ENCODE measurements around the gene RPLP1. TPM values are rescaled to one million over a fixed set of nuclear protein-coding genes. Genes with fewer than 3 reads are reported as not detected.
"Not testable (repeated sequence)": the region's sequence is repeated elsewhere in the genome, so short reads cannot be mapped to it uniquely, and the experiment has no call there.

The RPLP1 gene
- total and polyA plus RNA-seq, 7 donors = 1,471 to 2,538 (median 1,985) TPM

DNA sequence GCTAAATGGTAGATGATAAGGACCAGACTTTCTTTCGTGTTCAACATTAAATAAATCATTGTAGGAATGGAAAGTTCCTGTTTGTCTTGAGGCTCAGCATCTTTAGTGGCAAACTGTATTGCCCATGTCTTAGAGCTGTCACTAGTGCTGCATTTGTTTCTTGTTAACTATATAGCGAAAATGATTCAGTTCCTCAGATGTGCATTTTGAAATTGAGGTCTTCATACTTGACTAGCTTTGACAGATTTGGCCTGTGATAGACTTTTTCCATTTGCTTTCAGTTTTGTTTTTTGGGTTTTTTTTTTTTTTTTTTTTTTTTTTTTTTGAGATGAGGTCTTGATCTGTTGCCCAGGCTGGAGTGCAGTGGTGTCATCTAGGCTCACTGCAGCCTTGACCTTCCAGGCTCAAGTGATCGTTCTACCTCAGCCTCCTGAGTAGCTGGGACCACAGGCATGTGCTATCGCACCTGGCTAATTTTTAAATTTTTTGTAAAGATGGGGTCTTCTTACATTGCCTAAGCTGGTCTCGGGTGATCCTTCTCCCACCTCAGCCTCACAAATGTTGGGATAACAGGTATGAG, 9.5 kb upstream of the RPLP1 start:
- intact Hi-C loops (cut with DNase I) = no loop called here
- no peak overlapping the region for H3K4me3 ChIP-seq
- H3K27me3 ChIP-seq (ENCODE audit: insufficient read depth in 3 of 3, low read length in 2 of 3) = no peaks in the 10 kb centered on the region
- ATAC-seq (no peak), DNase-seq (no peak)
- H3K9me3 ChIP-seq = no peaks in the 10 kb centered on the region
- TF ChIP-seq, protein P1, sequence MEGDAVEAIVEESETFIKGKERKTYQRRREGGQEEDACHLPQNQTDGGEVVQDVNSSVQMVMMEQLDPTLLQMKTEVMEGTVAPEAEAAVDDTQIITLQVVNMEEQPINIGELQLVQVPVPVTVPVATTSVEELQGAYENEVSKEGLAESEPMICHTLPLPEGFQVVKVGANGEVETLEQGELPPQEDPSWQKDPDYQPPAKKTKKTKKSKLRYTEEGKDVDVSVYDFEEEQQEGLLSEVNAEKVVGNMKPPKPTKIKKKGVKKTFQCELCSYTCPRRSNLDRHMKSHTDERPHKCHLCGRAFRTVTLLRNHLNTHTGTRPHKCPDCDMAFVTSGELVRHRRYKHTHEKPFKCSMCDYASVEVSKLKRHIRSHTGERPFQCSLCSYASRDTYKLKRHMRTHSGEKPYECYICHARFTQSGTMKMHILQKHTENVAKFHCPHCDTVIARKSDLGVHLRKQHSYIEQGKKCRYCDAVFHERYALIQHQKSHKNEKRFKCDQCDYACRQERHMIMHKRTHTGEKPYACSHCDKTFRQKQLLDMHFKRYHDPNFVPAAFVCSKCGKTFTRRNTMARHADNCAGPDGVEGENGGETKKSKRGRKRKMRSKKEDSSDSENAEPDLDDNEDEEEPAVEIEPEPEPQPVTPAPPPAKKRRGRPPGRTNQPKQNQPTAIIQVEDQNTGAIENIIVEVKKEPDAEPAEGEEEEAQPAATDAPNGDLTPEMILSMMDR (IDR thresholded peaks at IDR 0.05) = no peak
- WGBS, 3 donors = 92 to 96% (median 95%) methylated on average over 5 of the region's 5 CpGs
- no peaks in the 10 kb centered on the region for H3K36me3 ChIP-seq (ENCODE audit: insufficient read depth in 1 of 2, low read depth in 1 of 2)
- no peak overlapping the region for H3K27ac ChIP-seq
- no peaks in the 10 kb centered on the region for H3K4me1 ChIP-seq

DNA sequence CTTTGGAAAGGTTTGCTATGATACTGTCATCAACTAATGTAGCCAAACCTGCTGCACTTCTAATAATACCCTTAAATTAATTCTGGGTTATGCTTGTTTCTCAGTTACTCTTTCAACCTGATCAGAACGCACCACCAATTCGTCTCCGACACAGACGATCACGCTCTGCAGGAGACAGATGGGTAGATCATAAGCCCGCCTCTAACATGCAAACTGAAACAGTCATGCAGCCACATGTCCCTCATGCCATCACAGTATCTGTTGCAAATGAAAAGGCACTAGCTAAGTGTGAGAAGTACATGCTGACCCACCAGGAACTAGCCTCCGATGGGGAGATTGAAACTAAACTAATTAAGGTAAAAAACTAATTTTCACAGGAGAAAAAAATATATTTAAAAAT, 7.9 kb upstream of the RPLP1 start:
- 95 to 97% (median 96%) methylated on average over 7 of the region's 7 CpGs for WGBS, 3 donors
- Histone ChIP-seq H3K27ac (no peak overlapping the region), H3K9me3 (no peaks in the 10 kb centered on the region), H3K4me3 (no peak overlapping the region), H3K27me3 (ENCODE audit: insufficient read depth in 3 of 3, low read length in 2 of 3) (no peaks in the 10 kb centered on the region), H3K4me1 (no peaks in the 10 kb centered on the region), H3K36me3 (ENCODE audit: insufficient read depth in 1 of 2, low read depth in 1 of 2) (no peaks in the 10 kb centered on the region)
- ATAC-seq (no peak), DNase-seq (no peak)
- TF ChIP-seq, protein P1 (IDR thresholded peaks at IDR 0.05) = no peak
- intact Hi-C loops (cut with DNase I) = no loop called here

DNA sequence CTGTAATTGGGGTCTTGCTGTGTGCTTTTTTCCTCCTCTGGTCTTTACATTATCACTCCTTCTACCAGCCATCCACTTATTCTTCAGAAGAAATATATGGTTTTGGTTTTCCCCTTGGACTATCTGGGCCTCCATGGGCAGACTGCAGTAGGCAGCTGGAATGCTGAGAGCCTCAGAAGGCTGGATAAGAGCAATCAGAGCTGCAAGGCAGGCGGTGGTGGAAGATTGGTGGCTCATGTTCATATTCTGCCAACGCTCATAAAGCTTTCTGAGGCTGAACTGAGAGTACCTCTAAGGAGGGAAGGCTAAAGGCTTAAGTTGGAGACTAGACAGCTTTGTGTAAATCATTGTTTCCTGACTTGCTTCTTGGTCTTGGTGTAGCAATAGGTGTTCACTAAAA, 5.7 kb upstream of the RPLP1 start:
- ATAC-seq = no peak
- intact Hi-C loops (cut with DNase I) = no loop called here
- H3K4me1 ChIP-seq = no peaks in the 10 kb centered on the region
- no peaks in the 10 kb centered on the region for H3K36me3 ChIP-seq (ENCODE audit: insufficient read depth in 1 of 2, low read depth in 1 of 2)
- no peak overlapping the region for H3K4me3 ChIP-seq
- TF ChIP-seq, protein P1 (IDR thresholded peaks at IDR 0.05) = no peak
- H3K27me3 ChIP-seq (ENCODE audit: insufficient read depth in 3 of 3, low read length in 2 of 3) = no peaks in the 10 kb centered on the region
- no peak for DNase-seq
- WGBS, 3 donors = 84 to 95% (median 90%) methylated on average over 2 of the region's 2 CpGs
- no peaks in the 10 kb centered on the region for H3K9me3 ChIP-seq
- no peak overlapping the region for H3K27ac ChIP-seq

DNA sequence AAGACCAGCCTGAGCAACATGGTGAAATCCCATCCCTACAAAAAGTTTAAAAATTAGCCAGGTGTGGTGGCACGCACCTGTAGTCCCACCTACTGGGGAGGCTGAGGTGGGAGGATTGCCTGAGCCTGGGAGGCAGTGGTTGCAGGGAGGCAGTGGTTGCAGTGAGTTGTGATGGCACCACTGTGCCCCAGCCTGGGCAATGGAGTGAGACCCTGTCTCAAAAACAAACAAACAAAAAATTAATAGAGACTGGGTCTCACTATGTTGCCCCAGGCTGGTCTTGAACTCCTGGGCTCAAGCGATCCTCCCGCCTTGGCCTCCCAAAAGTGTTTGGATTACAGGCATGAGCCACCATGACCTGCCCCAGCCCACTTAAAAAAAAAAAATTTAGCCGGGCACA, 2.4 kb upstream of the RPLP1 start:
- not testable (repeated sequence) for DNase-seq, ATAC-seq

DNA sequence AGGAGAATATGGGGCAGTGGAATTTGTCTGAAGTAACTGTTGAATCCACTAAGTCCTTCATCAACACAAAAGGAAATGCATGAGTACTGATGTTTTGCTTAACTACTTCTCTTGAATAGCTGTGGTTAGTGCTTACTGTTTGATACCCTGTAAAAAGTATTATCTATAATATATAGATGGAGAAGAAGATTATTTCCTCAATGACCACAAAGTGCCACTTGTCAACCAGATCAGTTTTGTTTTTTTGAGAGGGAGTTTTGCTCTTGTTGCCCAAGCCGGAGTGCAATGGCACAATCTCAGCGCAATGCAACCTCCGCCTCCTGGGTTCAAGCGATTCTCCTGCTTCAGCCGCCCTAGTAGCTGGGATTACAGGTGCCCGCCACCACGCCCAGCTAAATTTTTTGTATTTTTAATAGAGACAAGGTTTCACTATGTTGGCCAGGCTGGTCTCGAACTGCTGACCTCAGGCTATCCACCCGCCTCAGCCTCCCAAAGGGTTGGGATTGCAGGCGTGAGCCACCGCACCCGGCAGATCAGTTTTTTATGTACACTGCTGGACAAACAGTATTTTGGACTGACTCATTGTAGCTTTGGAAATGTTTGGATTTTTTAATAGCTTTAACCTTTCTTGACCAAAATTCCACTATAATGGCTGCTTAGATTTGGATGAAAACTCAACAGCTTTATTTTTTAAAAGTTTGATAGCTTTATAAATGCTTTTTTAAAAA, 1.5 kb upstream of the RPLP1 start:
- DNase-seq = no peak
- TF ChIP-seq, protein P1 (IDR thresholded peaks at IDR 0.05) = no peak
- Histone ChIP-seq H3K27me3 (ENCODE audit: insufficient read depth in 3 of 3, low read length in 2 of 3) (no peaks in the 10 kb centered on the region), H3K36me3 (ENCODE audit: insufficient read depth in 1 of 2, low read depth in 1 of 2) (peaks cover under 1 to 28% of the 10 kb centered on the region in 2 donors), H3K27ac (no peak overlapping the region), H3K4me3 (no peak overlapping the region), H3K9me3 (no peaks in the 10 kb centered on the region), H3K4me1 (peaks cover 18% of the 10 kb centered on the region)
- no peak for ATAC-seq
- 95% methylated on average over 12 of the region's 12 CpGs for WGBS, 3 donors
- intact Hi-C loops (cut with DNase I) = no loop called here

More for the DNA sequence above, 2.4 kb upstream of the RPLP1 start:
- 94 to 99% (median 98%) methylated on average over 4 of the region's 4 CpGs for whole genome bisulfite sequencing, 3 donors
- intact Hi-C loops (cut with DNase I); H3K4me1 ChIP-seq; H3K27me3 ChIP-seq (ENCODE audit: insufficient read depth in 3 of 3, low read length in 2 of 3); H3K9me3 ChIP-seq; H3K27ac ChIP-seq; H3K4me3 ChIP-seq: not testable (repeated sequence)
- peaks cover 0 to 19% of the 10 kb centered on the region in 2 donors for H3K36me3 ChIP-seq (ENCODE audit: insufficient read depth in 1 of 2, low read depth in 1 of 2)
